Cerebellar cortex (tissue), 1 donor: Measurements from ENCODE around the gene OGFOD3.

Experiments used
- DNase-seq: peaks from one replicate; pipeline ENCODE4 v3.0.0-alpha.2; 2015; ENCODE audit warnings: low spot score

The OGFOD3 gene

DNA sequence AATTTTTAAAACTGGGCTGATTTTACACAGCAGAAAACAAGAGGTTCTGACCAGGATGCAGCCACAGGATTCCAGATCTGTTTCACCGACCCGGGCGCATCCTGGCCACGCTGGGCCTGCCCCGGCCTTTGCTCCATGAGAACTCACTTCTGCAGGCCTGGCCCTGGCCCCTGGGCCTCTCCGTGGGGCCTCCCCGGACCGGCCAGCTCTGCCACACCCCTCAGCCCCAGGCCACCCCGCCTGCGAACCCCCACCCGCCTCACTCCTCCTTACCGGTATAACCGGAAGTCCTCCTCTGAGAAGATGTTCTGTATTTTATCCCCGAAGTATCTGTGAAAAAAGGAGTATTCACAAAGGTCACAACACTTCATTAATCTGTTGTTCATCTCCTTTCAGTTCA is 13.3 kb downstream of the OGFOD3 start:
- DNase-seq = no peak

DNA sequence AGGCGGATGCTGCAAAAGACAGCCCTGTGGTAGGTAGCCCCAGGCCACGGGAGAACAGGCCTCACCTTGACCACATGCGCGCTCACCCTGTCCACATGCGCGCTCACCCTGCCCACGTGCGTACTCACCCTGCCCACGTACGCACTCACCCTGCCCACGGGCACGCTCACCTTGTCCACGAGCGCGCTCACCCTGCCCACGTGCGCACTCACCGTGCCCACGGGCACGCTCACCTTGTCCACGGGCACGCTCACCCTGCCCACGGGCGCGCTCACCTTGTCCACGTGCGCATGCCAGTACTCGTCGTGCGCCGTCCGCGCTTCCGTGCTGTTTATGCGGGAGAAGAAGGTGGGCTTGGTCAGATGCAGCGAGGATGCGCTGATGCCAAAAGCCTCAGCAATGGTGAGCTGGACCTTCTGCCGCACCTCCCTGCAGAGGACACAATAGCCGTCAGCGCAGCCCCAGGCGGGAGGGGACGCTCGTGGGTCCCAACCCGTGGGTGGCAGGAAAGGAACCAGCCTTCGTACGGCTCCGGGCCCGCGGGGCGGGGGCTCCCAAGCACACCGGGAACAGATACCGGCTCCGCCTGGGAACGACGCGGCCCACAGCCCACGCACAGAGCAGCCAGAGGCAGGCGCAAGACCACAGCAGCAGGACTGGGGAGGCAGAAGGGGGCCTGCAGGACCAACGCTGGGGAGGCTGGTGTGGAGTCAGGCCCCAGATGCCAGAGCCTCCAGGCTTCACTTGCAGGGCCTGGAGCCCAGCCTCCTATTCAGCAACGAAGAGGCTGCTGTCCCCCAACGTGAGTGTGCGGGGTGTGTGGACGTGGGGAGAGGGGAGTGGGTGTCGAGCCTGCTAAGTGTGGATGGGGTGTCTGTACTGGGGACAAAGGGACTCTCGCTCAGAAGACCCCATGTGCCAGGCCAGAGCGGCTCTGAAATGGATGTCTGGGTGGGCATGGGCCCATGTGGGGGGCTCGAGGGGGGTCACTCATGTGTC is 14.4 kb downstream of the OGFOD3 start:
- no peak for DNase-seq

DNA sequence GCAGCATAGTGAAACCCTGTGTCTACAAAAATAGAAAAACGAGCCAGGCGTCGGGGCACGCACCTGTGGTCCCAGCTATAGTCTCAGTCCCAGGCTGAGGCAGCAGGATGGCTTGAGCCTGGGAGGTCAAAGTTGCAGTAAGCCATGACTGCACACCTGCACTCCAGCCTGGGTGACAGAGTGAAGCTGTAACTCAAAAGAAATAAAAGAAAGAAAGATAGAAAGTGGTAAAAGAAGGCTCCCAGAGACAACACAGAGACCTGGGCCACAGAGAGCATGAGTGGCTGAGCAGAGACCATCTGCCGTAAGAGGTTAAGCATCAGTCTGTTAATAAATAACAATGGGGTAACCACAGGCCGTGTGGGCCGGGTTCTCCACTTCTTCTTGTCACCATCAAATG is 15.5 kb downstream of the OGFOD3 start:
- no peak for DNase-seq

DNA sequence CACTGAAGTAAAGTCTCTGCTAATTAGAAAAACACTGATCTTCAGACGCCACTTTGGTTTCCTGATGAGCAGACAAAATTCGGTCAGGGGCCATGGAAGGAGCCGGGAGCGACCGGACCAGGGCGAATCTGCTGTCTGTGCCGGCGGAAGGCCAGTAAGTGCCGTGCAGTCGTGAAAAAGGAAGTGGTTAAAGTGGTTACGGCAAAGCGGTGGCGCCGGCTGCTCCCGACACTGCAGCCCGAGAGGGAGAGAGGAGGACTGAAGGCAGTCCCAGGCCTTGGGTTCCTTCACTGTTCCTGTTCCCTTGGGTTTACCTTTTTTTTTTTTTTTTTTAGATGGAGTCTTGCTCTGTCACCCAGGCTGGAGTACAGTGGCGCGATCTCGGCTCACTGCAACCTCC is 17.6 kb downstream of the OGFOD3 start:
- no peak for DNase-seq

DNA sequence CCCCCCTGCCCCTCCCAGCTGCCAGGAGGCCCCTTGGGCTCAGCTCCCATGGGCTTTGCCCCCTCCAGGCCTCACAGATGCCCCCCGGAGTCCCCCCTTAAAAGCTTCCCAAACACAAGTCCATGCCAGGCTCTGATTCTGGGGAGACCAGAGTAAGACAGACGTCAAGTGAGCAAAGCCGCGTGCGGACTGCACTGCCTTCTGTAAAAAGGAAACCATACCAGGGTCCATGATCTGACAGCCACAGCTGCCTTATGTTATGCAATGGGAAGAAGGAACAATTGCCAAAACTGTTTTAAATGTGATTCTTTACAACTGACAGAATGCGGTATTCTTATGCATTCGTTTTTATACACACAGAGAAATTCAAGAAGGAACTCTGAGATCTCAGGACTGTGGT is 18.2 kb downstream of the OGFOD3 start:
- DNase-seq = no peak

DNA sequence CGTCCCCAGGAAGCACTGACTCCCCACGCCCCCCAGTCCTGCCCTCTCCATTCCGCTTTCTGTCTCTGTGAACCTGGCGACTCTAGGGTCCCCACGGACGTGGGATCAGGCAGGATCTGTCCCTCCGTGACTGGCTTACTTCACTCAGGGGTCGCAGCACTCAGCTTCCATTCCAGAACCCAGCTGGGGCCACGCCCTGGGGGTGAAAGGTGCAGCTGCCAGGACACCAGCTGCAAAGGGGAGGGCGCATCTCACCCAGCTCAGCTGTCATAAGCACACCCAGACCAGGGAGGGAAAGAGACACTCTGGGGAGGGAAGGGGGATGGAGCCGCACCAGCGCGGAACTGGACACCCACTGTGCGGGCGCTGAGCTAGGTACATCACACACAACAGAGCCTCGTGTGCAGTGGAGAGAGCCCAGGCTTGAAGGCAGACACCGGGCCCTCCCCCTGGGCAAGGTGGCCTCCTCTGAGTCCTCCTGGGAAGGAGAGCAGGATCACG is 18.7 kb downstream of the OGFOD3 start:
- no peak for DNase-seq

DNA sequence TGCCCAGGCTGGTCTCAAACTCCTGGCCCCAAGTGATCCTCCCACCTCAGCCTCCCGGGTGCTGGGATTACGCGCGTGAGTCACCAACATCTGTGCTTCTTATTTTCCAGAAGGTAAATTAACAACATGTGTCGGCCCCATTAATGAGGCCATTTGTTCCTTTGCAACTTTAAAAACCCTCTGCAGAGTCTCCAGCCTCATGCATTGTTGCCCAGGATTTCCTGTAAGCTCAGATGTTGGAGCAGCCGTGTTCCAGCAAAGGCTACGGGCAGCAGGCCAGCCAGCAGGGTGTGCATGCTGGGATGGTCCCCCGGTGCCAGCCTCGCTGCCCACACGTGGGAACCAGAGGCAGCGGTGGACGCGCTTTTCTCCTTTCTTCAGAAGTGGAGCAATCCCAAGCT is 19.3 kb downstream of the OGFOD3 start:
- no peak for DNase-seq

DNA sequence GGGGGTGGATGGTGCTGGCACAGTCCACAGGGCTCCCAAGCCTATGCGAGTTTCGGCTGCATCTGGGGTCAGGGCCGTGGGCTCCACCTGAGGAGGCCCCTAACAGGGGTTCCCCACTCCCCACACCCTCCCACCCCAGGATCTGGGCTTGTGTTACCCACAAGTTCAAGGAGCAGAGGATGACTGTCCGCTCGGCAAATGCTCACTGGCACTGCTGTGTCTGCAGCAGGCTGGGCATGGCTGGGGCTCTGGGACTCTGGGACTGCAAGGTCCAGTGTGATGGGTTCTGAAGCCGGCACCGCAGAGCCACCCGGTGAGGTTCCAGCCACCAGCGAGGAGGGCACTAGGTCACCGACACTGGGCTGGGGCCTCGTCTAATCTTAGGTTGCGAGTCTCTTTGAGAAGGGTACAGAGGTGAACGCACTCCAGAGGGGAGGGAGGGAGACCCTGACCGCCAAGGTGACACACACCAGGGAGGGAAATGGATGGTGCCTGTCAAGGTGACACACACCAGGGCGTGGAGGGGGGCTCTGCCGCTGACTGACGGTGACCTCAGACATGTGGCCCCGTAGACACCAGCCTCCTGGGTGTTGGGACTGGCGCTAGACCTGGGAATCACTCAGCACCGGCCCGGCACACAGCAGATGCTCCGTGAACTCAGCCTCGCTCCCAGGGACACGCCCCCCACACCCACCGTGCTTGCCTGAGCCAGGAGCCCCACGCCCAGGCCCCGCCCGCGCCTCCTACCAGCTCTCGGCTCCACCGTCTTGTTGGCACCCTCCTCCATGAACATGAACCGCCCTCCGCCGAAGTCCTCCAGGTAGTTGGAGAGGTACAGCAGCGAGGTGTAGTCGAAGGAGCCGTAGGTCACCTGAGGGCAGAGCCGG is 20.7 kb downstream of the OGFOD3 start:
- no peak for DNase-seq

DNA sequence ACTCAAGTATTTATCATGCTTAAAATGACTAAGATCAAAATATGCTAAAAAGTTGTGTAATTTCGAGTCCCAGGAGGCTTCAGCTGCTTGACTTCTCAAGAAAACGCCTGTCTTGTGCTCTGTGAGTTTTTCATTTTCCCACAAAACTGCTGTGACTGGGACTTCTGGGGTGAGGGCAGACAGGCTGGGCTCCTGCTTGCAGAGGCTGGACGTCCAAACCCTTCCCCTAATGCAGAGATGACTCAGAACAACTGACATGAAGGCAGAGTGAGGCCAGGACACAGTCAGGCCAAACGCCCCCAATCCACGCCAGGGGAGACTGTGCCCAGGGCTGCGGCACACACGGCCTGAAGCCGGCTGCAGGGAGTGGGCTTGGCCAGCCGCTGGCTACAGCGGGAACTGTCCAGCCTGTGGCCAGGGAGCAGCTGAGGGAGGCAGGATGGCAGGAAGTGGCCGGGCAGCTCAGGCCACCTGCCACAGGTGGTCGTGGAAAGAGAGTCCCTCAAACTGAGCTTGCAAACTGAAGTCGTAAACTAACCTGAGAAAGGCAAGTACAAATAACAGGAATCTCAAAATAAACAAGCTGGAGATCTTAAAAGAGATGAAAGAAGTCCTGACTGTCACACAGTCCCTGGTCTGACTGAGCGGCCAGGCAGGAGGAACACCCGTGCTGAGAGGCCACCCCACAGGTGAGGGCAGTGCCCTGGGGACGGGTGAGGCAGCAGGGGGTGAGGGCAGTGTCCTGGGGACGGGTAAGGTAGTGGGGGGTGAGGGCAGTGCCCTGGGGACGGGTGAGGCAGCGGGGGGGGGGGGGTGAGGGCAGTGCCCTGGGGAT is 21.6 kb downstream of the OGFOD3 start:
- no peak for DNase-seq

DNA sequence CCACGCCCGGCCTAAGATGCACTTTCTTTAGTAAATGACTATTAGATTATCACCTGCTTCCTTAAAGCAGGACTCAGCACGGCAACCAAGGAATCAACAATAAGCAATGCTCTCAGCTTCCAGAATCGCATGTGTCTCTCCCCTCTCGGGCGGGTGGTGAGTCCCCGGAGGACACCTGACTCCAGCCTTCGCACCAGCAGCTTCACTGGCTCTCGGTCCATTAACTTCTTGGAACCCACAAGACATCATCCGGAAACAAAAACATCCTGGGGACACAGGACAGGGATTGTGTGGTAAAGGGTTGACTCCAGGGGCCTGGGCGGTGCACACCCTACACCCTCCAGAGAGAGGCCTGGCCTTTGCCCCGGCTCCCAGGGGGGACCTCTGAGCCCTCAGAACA is 24.1 kb downstream of the OGFOD3 start:
- no peak for DNase-seq

DNA sequence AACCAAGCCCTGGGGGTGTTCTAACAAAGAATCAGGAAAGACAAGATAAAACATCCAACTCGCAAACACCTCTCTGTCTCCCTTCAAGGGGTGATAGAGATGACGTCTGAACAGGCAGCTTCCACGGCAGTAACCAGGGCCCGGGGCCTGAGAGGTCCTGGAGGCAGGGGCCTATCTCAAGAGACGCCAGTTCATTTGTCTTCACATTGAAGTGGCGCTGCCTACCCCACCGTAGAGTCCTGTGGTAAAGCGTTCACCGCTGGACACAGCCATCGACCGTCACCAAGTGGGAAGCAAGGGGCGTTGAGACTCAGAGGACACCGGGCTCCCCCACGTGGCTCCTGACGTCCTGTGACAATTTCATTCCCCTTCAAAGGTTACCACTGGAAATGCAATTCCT is 25.4 kb downstream of the OGFOD3 start:
- no peak for DNase-seq

DNA sequence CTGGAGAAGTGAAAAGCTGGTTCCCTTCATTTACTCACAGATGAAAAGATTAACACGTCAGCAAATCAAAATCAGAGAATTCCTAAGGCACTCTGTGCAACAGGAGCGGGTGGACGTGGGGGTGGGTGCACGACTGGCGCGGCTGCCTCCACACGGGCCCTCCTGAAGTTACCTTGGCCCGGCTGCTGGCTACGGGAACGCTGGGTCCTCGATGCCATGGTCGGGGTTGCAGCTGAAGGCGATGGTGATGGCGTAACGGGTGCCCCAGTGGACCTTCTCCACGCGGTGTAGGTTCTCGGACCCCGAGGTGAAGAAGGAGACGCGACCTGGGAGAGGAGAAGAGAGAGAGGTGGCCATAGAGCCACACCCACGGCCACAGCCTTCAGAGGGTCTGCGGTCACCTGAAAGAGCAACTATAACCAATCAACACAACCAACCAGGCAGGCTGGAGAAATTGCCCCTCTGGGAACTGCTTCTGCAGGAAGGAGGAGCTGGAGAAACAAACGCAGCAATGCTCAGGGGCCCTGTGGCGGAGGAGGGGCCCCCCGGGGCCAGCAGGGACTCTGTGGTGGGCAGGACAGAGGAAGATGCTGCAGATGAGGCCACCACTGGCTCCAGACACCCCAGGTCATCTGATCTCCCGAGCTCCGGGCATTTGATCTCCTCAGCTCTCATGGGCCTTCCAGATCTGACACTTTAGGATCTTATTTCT is 26.0 kb downstream of the OGFOD3 start:
- no peak for DNase-seq

DNA sequence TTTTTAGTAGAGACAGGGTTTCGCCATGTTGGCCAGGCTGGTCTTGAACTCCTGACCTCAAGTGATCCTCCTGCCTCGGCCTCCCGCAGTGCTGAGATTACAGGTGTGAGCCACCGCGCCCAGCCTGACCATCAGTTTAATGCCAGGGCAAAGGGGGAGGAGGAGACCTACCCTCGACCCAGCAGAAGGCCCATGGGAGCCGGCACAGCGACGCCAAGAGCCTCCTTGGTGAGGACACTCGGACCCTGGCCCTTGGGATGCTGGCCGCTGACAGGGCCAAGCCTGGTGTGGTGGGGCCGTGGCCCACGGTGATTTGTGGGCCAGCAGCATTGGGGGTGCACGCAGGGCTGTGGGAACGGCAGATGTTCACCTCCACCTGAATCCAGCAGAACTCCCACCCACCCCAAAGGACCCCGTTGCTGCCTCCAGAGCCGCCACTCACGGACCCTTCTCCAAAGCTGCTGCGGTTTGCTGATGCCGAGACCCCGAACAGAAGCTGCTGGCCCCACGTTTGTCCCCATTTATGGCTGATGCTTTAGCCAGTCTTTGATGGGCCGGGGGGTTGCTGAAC is 26.8 kb downstream of the OGFOD3 start:
- no peak for DNase-seq

DNA sequence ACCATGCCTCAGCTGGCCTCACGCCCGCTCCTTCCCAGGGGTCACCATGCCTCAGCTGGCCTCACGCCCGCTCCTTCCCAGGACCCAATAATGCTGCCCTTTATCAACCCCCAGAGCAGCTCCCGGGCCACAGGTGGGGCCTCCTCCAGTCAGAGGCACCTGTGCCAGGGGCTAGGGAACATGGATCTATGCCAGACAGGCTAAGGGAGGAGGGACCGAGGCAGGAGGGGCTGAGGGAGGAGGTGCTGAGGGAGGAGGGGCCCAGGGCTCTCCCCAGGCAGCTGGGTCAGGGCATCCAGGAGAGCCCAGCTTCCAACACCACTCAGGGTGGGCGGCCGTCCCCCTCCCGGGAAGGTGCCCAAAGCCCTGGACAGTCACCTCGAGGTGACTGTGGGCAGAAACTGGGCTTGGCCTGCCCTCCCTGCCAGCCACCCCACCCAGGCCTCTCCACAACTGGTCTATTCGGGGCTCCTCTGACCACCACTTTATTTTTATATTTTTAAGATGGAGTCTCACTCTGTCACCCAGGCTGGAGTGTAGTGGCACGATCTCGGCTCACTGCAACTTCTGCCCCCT is 27.4 kb downstream of the OGFOD3 start:
- no peak for DNase-seq

DNA sequence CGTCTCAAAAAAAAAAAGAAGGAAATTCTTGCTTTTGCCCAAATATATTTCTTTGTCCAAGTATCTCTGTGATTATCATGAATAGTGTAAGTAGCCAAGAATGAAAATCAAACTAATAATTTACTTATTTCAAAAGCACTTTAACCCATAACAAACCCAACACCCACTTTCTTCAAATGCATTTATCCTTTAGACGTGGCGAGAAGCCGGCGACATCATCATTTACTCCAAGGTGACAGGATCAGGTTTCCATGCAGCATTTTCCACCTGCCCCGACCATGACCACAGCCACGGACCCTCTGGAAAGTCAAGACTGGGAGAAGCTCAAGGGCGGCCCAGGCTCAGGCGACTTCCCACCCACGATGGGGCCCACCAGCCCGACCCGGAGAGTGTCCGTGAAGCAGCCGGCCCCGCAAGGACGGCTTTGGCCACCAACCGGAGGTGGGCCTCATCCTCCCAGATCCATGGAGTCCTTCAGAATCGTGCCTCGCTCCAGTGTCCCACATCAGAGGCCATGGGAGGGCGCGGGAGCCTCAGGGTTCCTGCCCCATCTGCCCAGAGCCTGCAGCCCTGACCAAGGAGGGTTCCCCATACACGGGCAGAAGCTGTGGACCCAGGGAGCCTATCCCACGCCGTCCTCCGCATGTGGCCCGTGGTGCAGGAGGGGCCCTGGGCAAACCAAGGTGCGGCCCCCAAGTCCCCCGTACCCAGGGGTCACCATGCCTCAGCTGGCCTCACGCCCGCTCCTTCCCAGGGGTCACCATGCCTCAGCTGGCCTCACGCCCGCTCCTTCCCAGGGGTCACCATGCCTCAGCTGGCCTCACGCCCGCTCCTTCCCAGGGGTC is 28.1 kb downstream of the OGFOD3 start:
- no peak for DNase-seq

DNA sequence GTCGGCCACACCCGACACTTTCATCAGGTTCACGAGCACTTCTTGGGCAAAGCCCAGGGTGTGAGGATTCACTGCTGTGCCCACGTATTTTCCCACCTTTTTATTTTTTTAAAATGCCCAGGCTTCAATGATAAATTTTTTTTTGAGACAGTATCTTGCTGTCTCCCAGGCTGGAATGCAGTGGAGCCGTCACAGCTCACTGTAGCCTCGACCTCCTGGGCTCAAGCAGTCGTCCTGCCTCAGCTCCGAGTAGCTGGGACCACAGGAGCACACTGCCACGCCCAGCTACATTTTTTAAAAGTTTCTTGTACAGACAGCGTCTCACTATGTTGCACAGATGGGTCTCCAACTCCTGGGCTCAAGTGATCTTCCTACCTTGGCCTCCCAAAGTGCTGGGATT is 29.0 kb downstream of the OGFOD3 start:
- no peak for DNase-seq

DNA sequence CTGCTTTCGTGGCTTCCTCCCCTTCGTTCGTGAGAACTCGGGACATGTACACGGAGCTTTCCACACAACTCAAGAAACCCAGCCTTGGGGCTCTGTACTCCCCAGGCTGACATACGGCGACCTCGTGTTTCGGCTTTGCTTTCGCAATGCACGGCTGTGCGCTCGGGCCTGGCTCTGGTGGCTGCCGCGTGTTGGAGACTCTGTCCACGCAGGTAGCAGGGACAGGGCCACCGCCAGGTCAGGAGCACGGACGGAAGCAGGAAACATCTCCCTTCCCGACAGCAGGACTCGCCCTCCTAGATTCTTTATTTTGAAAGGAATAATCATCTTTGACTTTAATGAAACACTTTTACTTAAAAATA is 29.5 kb downstream of the OGFOD3 start:
- no peak for DNase-seq

DNA sequence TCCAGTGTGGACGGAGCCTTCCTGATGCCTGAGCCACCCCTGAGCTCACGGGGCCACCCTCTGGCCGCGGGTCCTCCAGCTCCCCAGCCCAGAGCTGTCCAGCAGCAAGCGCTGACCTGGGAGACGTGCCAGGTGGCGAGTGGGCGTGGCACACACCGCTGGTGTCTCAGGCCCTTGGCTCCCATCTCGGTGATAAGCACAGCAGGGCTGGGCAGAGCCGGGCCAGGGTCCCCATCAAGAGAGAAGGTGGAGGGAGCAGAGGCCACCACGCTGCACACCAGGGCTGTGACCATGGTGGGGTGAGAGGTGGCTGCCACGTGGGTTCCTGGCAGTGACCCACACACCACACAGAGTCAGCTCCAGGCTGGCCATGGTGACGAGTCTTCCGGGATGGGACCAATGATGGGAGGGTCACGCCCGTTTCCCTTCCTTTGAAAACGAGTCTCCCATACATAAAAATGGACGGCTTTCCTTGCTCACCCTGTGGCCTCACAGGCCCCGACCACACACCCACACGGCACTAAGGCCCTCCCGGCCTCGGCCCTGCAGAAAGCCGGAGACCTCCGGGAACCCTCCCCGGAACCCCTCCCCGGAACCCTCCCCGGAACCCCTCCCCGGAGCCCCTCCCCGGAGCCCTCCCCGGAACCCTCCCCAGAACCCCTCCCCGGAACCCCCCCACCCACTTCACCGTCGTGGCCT is 30.0 kb downstream of the OGFOD3 start:
- DNase-seq = no peak

DNA sequence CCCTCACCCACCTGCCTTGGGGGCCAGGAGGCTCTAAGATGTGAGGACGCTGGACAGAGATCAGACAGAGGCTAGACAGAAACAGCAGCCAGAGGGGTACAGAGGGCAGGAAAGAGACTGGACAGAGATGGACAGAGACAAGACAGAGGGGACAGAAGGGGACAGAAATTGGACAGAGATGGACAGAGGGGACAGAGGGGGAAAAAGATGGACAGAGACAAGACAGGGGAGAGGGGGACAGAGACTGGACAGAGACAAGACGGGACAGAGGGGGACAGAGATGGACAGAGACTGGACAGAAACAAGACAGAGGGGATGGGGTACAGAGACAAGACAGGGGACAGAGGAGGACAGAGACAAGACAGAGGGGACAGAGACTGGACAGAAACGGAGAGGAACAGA is 30.7 kb downstream of the OGFOD3 start:
- DNase-seq = no peak
